Stimulated activated naive CD4-positive, alpha-beta T cell (primary cell): Measurements from ENCODE around the gene STMN3.
"Not testable (repeated sequence)": the region's sequence is repeated elsewhere in the genome, so short reads cannot be mapped to it uniquely, and the experiment has no call there.

Experiments
- DNase-seq, 6 experiments: peaks; one replicate each; lab custom pipeline; 2025; lab: John Stamatoyannopoulos, UW

The STMN3 gene

GRCh38 chr20:63657260-63657936 is 4.2 kb upstream of the STMN3 start:
- no peak for DNase-seq

DNA sequence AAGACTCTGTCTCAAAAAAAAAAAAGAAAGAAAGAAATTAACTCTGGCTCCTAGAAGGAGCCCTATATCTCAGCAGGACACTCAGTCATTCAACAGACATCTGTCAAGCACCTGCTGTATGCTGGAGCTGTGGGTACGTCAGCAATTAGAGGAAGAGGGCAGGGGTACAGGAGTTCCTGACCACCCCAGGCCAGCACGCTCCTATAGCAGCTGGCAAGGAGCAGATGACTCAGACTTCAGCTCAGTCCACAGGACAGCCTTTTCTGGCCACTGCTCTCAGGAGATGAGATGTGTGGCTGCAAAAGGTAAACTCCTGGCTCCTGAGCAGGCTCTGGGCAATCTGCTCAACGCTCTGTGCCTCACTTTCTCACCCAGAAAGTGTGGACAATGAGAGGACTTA is 3.2 kb upstream of the STMN3 start:
- DNase-seq, result no peak

GRCh38 chr20:63655249-63655648 is 2.0 kb upstream of the STMN3 start:
- DNase-seq, result no peak

DNA sequence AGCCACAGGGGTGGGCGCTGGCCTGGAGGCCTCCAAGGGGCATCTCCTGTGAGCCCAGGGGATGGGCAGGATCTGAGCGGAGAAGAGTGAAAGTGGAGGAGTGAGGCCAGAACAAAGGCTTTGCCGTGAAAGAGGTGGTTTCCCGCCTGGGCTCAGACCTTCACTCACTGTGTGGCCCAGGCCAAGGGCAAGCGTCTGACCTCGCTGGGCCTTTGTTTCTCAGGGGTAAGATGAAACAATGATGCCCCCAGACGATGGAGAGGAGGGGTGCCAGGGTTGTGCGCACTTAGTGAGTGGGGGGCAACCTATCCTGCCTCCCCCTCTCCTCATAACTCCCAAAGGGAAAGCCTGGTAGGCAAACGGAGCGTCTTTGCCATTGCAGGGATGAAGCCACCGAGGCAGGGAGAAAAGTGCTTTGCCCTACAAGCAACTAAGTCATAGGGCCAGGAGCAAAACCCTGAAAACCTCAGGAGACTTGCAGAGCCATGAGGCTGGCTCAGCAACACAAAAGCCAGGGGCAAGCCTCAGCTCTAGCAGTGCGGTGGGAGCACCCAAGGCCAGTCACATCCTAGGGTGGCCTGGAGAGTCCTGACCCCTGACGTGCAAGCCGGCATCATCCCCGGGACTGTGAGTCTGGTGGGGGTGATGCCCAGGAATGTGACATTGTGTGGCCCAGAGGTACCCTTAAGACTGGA is 897 bp upstream of the STMN3 start:
- peak in 1 of 6 experiments; percentile 9 for DNase-seq

DNA sequence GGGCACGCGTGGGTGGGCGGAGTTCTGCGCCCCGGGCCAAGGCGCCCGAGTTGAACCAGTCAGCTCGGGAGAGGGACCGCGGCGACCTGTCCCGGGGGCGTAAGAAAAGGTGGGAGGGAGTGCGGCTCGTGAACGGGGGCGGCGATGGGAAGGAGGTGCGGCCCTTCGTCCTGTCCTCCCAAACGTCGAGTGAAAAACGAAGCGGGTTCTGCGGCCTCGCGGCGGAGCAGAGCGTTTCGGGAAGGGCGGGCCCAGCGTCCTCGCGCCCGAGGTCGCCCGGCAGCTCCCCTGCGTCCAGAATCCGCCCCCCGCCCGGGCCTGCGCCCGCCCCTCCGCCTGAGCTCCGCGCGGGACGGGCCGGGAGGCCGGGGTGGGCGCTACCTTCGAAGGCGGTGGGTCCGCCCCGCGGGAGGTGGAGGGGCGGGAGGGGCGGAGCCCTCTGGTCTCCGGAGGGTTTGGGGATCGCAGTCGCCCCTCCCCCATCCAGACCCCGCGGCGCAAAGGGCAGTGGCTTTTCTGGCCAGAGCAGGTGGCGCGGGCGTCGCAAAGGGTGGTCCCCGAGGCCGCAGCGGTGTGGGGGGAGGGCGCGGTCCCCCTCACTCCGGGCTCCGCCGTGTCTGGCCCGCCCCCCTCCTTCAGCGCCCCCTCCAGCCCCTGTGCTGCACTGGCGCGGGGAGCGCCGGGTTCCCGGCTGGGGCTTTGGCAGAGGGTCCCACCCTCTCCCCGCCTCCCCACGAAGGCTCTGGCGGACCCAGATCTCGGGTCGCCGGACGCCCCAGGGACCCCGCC is 838 bp downstream of the STMN3 start:
- DNase-seq, result peak; percentile 15 to 62 (median 48)

DNA sequence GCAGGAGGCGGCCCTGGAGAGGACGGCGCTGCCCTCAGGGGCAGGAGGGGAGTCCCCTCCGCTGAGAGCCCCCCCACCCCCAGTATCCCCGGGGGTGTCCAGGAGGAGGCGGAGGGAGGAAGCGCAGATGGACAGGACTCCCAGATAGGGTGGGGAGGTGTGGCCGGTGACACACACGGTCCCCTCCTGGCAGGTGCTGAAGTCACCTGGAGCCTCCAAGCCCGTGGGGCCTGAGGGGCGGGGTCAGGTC is 1.4 kb downstream of the STMN3 start:
- peak in 3 of 6 experiments; percentile 24 to 56 (median 31) for DNase-seq

DNA sequence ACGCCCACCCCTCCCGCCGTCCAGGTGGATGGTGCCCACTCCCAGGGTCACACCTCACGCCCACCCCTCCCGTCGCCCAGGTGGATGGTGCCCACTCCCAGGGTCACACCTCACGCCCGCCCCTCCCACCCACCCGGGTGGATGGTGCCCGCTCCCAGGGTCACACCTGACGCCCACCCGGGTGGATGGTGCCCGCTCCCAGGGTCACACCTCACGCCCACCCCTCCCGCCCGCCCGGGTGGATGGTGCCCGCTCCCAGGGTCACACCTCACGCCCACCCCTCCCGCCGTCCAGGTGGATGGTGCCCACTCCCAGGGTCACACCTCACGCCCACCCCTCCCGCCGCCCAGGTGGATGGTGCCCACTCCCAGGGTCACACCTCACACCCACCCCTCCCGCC is 2.7 kb downstream of the STMN3 start:
- DNase-seq, result not testable (repeated sequence)

GRCh38 chr20:63648895-63649589 is 4.2 kb downstream of the STMN3 start:
- no peak for DNase-seq

GRCh38 chr20:63648190-63648589 is 5.0 kb downstream of the STMN3 start:
- DNase-seq, result no peak

DNA sequence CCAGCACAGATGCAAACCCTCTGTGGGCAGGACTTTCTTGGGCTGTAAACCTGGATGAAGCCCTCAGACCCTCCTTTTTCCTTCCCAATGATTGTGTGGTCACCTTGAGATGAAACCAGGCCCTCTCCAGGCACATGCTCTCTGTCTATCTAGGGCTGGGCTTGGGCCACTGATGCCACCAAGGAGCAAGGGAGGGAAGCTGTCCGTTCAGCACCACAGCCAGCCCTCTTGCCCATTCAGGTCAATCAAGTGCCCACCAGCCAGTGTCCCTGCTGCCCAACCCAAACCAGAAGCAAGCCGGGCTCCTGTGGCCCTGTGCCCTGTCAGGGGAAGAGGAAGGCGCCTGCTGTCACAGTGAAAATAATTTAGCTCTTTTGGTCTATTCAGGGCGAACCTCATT is 8.0 kb downstream of the STMN3 start:
- DNase-seq, result no peak

- no peak for DNase-seq
Measured at GRCh38 chr20:63643946-63644345, 9.3 kb downstream of the STMN3 start.

DNA sequence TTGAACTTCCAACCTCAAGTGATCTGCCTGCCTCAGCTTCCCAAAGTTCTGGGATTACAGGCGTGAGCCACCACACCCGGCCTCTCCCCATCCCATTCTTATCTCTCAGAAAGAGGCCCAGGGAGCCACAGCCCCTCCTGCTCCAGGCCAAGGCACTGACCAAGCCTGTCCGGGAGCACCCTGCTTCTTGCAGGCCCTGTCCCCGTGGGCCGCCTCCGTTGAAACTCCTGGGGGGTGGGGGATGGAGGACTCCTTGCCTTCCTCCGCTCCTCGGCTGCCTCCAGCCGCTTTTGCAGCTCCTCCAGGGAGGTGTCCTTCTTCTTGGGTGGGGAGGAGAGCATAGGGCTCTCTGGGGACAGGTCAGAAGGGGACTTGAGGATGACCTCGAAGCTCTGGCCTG is 9.7 kb downstream of the STMN3 start:
- DNase-seq, result no peak

DNA sequence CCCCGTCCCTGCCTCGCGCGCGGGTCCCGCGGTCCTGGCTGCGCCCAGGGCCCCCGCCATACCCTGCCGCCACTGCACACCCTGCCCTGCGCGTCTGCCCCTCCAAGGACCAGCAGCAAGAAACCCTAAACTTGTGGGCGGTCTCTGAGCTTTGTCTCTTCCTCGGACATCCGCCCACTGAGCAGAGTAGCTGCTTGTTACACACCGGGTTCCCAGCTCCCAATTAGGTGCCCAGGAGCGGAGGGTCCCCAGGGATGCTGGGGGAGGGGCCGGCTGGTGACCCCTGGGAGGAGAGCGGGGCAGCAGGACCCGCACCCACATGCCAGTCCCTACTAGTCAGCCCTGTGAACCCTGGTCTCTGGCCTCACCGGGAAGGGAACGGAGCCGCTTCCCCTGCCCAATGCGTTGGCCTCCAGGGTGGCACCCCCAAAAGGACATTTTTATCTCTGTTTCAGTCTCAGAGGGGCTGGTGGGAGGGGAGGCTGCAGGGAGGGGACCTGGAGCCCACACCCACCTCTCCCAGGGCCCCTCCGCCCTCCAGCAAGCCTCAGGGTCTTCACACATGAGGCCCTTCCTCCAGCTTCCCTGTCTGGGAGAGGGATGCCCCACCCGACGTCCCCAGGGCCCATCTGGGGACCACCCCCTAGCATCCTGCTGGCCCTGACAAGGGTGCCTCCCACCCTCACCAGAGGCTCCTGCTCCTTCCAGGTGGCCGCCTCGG is 10.5 kb downstream of the STMN3 start:
- no peak for DNase-seq

- peak; percentile 95 to 100 (median 99) for DNase-seq
Measured at GRCh38 chr20:63641792-63642523, 11.3 kb downstream of the STMN3 start.

DNA sequence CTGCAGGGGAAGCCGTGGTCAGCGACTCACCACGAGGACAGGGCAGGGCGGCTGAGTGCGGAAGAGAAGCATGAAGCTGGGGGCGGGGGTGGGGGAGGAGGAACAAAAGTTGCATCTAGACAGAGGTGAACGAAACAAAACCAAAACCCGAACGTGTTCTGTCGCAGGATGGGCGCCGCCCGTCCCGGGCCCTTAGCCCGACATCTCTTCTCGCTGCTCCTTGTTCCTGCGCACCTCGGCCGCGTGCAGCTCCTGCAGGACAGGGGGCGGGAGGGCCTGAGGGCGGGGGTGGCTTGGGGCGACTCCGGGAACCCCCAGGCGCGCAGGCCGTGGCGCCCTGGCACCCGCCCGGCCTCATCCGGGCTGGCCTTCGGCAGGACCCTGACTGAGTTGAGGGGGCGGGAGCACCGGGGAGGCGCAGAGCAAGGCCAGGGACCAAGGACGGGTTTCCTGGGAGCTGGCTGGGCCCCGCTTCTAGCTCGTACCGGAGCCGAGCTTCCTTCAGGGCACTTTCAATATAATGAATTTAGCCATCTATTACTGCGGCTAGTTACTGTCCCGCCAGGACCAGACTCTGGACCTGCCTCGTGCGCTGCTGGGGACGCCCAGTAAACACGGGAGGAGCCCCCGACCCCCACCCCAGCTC is 12.0 kb downstream of the STMN3 start:
- DNase-seq, result peak in 5 of 6 experiments; percentile 39 to 79 (median 50)

DNA sequence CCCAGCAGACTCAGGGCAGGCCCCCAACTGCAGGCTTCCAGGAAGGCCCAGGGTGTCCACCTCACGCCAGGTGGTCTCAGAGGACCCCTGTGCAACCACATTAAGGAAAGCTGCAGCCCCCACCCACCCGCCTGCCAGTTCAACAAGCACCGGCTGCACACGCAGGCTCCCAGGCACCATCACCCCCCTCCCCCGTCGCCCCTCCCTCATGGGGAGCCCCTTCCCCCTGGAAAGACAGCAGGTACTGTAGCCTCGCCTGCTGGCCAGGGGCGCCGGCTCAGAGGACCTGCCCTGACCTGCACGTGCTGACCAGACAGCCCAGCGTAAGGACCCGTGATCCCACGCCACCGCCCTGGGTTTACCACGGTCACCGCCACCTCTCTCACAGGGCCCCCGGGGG is 12.5 kb downstream of the STMN3 start:
- peak in 1 of 6 experiments; percentile 17 for DNase-seq

GRCh38 chr20:63640086-63640485 is 13.1 kb downstream of the STMN3 start:
- no peak for DNase-seq

- peak; percentile 64 to 87 (median 77) for DNase-seq
Measured at GRCh38 chr20:63639093-63639975, 13.9 kb downstream of the STMN3 start.

- DNase-seq, result no peak
Measured at GRCh38 chr20:63636752-63637628, 16.2 kb downstream of the STMN3 start.
